Effector CD8-positive, alpha-beta T cell (primary cell): Measurements from ENCODE around the gene BCLAF1.
A peak's percentile ranks its signal among the peaks of the same experiment; 100 is the strongest.

Experiments used
- DNase-seq: peaks from one replicate; lab custom pipeline; 2025; lab: John Stamatoyannopoulos, UW
- total RNA-seq, 4 experiments: gene quantifications; one replicate each; lab custom pipeline; 2026; lab: John Stamatoyannopoulos, UW

The BCLAF1 gene, protein sequence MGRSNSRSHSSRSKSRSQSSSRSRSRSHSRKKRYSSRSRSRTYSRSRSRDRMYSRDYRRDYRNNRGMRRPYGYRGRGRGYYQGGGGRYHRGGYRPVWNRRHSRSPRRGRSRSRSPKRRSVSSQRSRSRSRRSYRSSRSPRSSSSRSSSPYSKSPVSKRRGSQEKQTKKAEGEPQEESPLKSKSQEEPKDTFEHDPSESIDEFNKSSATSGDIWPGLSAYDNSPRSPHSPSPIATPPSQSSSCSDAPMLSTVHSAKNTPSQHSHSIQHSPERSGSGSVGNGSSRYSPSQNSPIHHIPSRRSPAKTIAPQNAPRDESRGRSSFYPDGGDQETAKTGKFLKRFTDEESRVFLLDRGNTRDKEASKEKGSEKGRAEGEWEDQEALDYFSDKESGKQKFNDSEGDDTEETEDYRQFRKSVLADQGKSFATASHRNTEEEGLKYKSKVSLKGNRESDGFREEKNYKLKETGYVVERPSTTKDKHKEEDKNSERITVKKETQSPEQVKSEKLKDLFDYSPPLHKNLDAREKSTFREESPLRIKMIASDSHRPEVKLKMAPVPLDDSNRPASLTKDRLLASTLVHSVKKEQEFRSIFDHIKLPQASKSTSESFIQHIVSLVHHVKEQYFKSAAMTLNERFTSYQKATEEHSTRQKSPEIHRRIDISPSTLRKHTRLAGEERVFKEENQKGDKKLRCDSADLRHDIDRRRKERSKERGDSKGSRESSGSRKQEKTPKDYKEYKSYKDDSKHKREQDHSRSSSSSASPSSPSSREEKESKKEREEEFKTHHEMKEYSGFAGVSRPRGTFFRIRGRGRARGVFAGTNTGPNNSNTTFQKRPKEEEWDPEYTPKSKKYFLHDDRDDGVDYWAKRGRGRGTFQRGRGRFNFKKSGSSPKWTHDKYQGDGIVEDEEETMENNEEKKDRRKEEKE
- total RNA-seq: 292 to 419 (median 330) reads per million in 4 experiments

DNA sequence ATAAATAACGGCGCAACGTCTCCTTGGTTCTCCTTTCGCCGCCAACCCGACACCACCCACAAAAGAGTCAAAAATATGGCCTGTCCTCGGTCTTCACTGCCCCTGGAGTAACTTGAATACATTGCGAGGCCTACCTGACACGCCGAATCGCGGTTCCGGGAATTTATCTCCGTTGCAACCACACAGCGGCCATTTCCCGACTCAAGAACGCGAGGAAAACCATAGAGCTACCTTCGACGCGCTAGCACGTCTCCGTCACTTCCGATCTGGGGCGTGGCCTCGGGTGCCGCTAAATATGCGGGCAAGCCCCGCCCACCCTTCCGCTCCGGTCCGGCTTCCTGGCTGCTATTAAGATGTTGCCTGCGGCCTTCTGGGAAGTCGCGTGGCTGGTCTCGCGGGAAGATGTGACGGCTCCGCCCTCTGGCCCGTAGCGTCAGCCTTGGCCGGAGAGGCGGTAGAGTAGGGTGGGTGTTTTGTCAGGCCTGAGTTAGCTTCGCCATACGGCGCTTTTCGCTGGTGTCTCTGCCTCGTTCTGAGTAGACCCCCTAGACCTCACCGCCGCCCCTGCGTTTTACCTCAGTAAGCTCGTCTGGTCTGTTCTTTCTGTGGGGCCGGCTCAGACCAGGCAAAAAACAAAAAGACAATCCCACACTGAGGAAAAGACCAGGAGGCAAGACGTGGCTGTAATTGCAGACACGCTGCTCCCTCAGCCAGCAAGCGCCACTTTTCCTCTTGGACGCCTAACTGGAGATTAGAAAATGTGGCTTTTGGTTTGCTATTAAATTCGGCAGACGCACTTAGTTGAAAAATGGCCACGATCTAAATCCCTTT lies at the start of gene BCLAF1:
TSS of gene BCLAF1 (minus strand) at position 268 of the 831 bp plus-strand sequence. CDS start 9,980 bp downstream, outside the sequence.
- DNase-seq: peak; percentile 99

DNA sequence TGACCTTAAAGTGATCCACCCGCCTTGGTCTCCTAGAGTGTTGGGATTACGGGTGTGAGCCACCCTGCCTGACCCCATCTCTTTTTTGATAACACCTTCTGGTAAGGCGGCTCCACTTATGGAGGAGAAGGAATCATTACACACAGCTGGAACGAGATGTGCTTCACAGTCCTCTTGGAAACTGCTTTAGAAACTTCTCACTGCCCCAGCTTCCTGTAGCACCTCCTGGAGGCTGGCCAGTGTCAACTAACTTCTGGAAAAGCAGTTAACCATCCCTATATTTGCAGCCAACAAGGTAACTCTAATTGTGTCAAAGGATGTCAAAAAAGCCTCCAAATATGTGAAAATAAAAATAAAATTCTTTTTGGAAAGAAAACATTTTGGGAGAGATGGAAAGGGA lies 48.8 kb upstream of the BCLAF1 start:
- no peak for DNase-seq

DNA sequence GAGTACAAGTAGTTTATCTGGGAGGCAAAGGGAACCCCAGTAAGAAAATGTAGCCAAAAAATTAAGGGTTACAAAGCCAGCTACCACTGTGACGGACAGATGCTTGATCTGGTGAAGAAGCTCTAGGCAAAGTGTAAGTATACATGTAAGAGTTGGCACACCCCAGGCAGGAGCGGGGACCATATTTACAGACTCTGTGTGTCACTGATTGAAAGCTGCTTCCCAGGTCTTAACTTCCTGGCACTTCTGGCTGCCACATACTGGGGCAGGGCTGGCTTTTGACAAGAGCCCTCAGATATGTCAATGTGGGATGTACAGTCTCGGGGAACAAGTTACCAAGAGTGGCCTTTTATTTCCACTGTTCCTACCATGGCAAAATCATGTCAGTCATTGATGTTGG lies 48.0 kb upstream of the BCLAF1 start:
- DNase-seq: no peak

DNA sequence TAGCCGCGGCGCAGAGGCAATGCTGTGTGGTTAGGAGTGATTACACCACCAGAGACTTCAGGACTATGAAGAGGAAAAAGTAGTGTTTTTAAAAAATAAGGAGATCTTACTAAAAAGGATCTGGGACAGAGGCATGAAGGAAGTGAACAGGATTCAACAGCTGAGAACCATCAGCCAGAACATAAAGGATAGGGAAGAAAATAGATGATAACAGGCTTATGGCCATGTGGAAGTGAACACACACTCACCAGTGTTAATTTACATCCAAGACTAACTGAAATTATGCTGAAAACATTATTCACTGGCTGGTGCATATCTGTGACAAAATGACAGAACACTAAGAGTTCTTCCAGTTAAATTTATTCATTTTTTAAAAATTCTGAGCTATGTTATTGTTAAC lies 47.5 kb upstream of the BCLAF1 start:
- no peak for DNase-seq

DNA sequence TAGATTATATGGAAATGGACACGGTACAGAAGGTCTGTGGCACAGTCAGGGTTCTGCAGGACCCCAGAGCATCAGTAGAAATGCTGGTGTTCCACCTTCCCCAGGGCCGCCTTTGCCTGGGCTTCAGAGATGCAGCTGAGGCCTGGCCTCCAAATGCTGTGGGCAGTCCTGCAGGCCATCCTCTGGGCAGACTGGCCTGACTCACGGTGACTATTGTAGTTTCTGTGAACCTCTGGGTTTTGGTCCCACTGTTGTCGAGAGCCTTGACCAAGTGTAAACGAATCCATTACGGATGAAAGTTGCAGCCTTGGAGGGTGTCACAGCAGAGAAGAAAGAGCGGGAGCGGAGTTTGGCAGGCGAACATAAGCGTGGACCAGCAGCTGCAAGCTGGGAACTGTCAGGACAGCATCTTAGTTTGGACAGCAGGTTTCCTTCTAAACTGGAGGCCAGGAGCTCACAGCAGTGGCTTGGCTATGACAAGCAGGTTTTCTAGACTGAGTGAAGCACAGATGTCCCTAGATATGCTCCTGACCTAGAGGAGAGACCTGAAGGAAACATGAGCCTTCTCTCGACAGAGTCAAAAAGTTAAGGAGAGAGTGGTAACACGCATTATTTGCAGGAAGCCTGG lies 46.2 kb upstream of the BCLAF1 start:
- no peak for DNase-seq

DNA sequence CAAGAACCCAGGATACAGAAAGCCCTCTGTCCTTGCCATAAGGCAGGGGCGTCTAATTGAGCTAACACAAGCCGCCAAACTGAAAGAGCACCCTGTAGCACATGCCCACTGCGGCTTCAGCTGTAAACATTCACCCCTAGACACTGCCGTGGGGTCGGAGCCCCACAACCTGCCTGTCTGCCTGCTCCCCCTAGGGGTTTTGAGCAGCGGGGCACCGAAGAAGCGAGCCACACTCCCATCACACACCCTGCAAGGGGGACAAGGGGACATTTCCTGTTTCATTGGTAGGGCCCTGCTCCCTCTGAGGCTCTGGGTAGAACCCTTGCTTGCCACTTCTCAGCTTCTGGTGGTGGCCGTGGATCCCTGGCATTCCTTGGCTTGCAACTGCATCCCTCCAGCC lies 45.2 kb upstream of the BCLAF1 start:
- DNase-seq: no peak

DNA sequence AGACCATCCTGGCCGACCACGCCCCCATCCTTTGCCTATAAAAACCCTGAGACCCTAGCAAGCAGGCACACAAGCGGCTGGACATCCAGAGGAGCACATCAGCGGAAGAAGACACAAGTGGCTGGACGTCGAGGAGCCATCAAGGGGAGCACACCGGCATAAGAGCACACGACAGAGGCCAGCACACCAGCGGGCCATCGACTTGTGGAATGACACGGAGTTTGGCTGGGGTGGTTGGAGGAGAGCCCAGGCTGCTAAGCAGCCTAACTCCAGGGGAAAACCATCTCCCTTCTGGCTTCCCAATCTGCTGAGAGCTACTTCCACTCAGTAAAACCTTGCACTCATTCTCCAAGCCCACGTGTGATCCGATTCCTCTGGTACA lies 44.8 kb upstream of the BCLAF1 start:
- DNase-seq: no peak

DNA sequence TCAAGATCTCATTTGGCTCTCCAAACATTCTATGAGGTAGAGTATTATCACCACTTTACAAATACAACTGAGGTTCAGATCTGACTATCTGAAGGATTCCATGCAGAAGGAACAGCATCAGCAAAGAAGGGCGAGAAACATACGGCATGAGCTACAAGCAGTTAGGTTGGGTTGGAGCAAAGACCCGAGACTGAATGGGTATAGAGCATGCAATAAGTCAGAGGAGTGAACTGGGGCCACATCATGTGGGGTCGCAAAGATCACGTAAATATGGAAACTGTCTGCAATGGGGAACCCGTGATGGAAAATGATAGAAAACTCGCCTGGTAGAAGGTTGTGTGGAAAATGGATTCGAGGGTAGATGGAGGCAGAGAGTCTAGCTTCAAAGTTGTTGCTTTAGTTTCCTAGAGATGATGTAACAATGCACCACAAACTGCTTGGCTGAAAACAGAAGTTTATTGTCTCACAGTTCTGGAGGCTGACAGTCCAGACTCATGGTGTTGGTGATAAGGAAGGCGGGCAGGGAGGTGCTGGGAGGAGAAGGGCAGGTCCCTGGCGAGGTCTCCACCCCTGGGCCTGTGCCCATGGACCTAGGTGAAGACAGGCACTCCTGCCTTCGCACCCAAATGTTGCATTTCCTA lies 44.3 kb upstream of the BCLAF1 start:
- no peak for DNase-seq

DNA sequence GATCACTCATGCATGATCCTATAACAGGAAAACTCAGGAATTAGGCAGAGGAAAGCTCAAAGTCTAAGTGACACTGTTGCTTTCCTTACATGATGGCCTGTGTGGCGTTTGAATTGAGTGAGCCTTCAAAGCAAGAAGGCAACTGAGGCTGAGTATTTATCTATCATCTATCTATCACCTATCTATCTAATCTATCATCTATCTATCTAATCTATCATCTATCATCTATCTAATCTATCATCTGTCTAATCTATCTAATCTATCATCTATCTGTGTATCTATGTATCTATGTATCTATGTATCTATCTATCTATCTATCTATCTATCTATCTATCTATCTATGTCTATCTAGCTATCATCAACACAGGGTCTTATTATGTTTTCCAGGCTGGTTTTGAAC lies 41.8 kb upstream of the BCLAF1 start:
- no peak for DNase-seq

DNA sequence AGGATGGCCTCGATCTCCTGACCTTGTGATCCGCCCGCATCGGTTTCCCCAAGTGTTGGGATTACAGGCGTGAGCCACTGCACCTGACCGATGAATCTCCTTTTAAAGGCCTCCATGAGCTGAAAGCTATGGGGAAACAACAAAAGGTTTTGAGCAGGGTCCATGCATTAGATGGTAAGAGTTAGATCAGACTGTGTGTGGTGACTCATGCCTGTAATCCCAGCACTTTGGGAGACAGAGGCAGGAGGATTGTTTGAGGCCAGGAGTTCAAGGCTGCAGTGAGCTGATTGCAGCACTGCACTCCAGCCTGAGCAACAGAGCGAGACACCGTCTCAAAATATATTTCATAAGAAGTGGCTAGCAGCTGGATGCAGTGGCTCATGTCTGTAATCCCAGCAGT lies 41.0 kb upstream of the BCLAF1 start:
- no peak for DNase-seq

DNA sequence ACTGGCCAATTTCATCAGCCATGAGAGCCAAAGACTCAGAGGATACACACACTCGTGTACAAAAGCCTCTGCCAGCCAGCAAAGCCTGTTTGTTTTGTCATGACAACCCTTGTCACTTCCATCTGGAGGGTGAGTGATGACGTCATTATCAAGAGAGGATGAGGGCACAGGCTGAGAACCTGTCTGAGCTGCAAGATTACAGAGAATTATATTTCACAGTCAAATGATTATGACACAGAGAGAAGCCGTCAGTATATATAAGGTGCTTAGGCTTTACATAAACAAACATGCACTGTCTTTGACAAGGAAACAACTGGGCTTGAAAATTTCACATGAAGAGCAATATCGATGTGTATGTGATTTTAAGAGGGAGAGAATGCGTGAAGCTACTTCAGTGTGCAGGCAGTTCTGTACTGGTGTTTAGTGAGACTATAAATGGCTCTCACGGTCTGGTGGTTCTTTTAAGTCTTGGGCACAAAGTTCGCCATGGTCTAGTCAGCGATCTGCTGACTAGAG lies 36.5 kb upstream of the BCLAF1 start:
- no peak for DNase-seq

DNA sequence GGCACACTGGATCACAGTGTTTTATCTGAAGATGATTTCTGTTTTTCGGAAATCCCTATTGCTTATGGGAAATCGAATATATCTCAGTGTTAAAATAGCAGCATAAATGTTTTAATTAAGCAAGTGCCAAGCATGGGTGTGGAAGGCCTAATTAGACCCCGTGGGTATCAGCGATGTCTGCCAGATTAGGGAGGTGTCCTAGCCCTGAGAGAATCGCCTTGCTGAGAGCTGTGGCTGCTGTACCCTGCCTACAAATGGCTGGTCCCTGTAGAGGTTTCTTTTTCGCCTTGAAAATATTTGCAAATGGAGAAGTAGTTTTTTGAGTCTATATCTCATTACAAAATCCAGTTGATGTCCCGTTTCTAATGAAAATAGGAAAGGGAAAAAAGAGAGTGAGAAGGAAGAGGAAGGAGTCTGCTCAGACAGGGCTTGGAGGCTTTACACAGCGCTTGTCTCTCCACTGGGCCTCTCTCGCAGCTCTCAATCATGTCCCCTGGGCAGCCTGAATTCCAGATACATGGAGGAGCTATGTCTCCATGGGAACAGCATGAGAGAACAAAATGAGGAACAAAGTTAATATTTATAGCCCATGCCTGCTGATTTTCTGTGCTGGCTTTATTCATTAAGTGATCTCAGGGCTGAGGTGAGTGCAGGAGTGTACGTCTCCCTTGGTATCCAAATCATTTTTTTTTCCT lies 35.2 kb upstream of the BCLAF1 start:
- DNase-seq: no peak

DNA sequence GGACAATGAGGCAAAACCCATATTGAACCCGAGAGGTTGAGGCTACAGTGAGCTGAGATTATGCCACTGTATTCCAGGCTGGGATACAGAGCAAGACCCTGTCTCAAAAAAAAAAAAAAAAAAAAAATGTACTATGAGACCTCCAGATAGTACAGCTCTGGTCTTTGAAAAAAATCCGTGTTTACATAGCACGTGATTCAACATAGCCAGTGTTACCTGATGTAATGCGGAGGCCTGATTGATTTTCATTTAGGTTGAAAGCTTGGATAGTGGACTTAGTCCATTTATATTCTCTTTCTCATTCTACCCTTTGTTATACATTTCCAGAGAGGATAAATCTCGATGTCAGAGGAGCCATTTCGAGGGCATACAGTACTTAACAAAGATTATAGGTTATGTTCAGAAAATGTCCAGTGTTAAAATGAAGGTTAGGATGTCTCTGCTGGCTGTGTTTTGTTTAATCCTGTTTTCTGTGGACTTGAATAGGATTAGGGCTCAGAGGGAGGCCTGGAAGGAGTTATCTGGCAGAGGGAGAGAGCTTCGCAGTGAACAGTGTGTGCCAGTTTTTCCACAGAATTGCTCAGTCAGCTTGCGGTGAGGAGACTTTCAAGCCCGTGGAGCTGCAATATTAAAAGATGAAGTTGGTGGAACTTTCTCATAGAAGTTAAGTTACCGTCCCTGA lies 33.9 kb upstream of the BCLAF1 start:
- no peak for DNase-seq

DNA sequence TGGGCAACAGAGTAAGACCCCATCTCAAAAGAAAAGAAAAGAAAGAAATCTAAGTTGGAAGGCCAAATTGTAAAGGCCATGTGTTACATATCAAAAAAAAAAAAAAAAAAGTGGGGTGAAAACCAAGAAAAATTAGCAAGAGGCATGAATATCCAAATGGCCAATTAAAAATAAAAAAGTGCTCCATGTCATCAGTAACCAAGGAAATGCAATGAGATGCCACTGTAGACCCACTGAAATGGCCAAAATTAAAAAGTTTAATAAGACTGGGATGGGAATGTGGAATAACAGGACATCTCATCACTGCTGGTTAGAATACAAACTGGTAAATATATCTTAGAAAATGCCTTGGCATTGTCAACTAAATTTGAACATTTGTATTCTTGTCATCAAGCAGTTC lies 30.1 kb upstream of the BCLAF1 start:
- no peak for DNase-seq

DNA sequence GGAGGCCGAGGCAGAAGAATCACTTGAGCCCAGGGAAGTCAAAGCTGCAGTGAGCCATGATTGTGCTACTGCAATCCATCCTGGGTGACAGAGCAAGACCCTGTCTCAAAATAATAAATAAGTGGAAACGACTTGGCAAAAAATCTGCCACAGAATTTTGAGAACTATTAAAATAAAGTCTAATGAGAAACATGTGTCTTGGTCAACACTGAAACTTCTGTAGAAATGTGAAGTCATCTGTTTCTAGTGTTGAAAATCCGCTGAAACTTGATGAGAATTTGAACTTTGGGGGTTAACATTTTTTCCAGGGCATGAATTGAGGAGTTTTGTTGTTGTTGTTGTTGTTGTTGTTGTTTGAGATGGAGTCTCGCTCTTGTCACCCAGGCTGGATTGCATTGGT lies 29.0 kb upstream of the BCLAF1 start:
- DNase-seq: no peak

DNA sequence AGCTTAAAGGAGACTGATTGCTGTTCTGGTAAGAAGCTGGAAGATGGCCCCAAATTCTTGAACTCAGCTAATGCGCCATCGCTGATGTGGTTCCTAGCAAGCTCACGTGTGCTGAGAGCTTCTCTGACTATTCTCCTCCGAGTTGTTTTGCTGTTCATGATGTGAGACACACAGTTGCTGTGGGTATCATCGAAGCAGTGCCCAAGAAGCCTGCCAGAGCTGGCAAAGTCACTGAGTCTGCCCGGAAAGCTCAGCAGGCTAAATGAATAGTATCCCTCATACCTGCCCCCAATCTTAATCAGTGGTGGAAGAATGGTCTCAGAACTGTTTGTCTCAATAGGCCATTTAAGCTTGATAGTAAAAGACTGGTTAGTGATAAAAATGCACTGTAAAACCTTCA lies 28.3 kb upstream of the BCLAF1 start:
- no peak for DNase-seq

DNA sequence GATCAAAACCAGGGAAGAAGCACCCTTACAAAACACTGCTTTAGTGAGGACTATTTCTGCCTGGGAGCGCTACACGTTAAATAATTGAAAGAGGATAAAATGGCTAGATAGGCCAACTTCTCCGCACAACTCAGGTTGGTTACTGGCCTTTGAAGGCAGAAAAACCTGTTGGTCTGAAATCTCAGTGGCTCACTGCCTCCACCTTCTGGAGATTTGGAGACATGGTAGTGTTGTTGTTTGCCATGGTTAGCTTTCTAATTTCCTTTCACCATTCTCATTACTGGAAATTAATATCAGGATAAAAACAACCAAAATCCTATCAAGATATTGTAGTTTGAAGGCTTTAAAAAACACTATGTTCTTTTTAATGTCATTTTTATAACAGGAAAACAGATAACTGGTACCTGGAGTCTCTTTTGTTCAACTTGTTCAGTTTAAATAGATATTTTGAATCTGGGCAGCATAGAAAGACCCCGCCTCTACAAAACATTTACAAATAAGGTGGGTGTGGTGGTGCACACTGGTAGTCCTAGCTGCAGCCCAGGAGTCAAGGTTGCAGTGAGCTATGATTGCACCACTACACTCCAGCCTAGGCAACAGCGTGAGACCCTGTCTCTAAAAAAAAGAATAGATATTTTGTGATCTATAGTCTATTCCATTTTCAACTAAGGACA lies 27.5 kb upstream of the BCLAF1 start:
- DNase-seq: peak; percentile 33

DNA sequence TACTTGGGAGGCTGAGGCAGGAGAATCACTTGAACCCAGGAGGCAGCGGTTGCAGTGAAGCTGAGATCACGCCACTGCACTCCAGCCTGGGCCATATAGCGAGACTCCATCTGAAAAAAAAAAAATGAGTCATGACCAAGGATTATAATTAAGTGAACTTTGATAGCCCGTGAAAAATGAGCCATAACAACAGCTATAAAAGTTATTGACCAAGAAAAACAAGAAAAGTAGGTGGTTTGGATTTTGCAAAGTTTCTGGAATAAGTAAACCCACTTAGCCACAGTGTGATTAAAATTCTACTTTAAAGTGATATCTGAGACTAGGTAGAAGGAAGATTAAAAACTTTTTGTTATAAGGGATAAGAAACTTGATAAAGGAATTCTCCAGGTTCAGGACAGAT lies 25.9 kb upstream of the BCLAF1 start:
- no peak for DNase-seq

DNA sequence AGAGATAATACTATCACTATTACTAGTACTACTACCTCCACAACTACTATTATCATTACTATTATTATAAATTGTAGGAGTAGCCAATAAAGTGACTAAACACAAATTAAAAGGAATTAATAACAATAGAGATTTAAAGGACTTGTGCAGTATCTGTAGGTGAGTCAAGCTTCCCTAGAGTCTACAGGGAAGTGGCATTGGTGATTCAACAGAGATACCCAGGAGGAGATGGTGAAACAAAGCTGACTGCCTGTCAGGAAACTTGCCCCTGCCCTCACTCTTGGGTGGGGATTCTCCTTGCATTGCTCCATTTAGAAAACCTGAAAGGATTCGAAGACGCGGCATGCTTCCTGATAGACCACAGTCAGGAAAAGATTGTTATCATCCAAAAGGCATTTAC lies 23.3 kb upstream of the BCLAF1 start:
- no peak for DNase-seq
